Liver (tissue), 3 donors: Measurements from ENCODE around the gene AMPH.

Experiments
- CTCF ChIP-seq: fragments of 150-350 bp; IDR thresholded peaks from 2 replicates; pipeline ENCODE4 v1.5.1; 2017; ENCODE audit warnings: improper control_type of control experiment, low read depth, low read length; ENCODE audit not compliant: missing input control
- EGR1 ChIP-seq, 2 donors: IDR thresholded peaks; 2 replicates each; pipeline ENCODE4 v1.6.1; 2016 to 2018; ENCODE audit warnings: antibody characterized with exemption in 2 of 2, low read depth in 2 of 2
- JUND ChIP-seq, 2 donors: IDR thresholded peaks; 2 replicates each; pipeline ENCODE4 v1.6.1; 2016; ENCODE audit warnings: antibody characterized with exemption in 2 of 2
- REST ChIP-seq: IDR thresholded peaks from 2 replicates; pipeline ENCODE4 v1.6.1; 2016; ENCODE audit warnings: antibody characterized with exemption, mild to moderate bottlenecking
- TAF1 ChIP-seq: conservative IDR thresholded peaks from 2 replicates; pipeline ENCODE4 v1.6.1; 2016; ENCODE audit warnings: antibody characterized with exemption, mild to moderate bottlenecking
- YY1 ChIP-seq: IDR thresholded peaks from 2 replicates; pipeline ENCODE4 v1.6.1; 2016; ENCODE audit warnings: antibody characterized with exemption, mild to moderate bottlenecking
- TF ChIP-seq, protein P1 (sequence below): IDR thresholded peaks from 2 replicates; pipeline ENCODE4 v1.6.1; 2016; ENCODE audit warnings: antibody characterized with exemption
- donor health status: healthy.
- donor health status: healthy.

- no peak for TF ChIP-seq CTCF
- TF ChIP-seq TAF1 = no peak
- no peak for TF ChIP-seq YY1
- no peak for TF ChIP-seq JUND (IDR thresholded peaks at IDR 0.05)
- no peak for TF ChIP-seq EGR1 (IDR thresholded peaks at IDR 0.05; ENCODE audit: low read depth in 2 of 2)
- TF ChIP-seq REST = no peak
- TF ChIP-seq, protein P1, sequence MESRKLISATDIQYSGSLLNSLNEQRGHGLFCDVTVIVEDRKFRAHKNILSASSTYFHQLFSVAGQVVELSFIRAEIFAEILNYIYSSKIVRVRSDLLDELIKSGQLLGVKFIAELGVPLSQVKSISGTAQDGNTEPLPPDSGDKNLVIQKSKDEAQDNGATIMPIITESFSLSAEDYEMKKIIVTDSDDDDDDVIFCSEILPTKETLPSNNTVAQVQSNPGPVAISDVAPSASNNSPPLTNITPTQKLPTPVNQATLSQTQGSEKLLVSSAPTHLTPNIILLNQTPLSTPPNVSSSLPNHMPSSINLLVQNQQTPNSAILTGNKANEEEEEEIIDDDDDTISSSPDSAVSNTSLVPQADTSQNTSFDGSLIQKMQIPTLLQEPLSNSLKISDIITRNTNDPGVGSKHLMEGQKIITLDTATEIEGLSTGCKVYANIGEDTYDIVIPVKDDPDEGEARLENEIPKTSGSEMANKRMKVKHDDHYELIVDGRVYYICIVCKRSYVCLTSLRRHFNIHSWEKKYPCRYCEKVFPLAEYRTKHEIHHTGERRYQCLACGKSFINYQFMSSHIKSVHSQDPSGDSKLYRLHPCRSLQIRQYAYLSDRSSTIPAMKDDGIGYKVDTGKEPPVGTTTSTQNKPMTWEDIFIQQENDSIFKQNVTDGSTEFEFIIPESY = no peak
Observed at GRCh38 chr7:38539477-38540081, 91.6 kb downstream of the AMPH start.
